B cell (primary cell): ENCODE data around the gene KCNK13. TPM values are rescaled to one million over a fixed set of nuclear protein-coding genes. Genes with fewer than 3 reads are reported as not detected.

Experiments used
- ATAC-seq: fragments of 200-7000 bp; cut with Tn5 transposase; one replicate; pipeline ENCODE4 v1.10.0; 2021; ENCODE audit warnings: low read depth, mild to moderate bottlenecking, moderate number of reproducible peaks, moderate library complexity
- CTCF ChIA-PET: fragments of 350-600 bp; sonication (Branson Sonifier 250); formaldehyde crosslinking; loops from one replicate; lab custom pipeline; 2021; ENCODE audit warnings: antibody characterized with exemption, inconsistent platforms; lab: Charles Lee
- POLR2A ChIA-PET: fragments of 350-600 bp; sonication (Branson Sonifier 250); formaldehyde crosslinking; loops from one replicate; lab custom pipeline; 2021; ENCODE audit warnings: antibody characterized with exemption; lab: Charles Lee
- DNase-seq: peaks from one replicate; pipeline ENCODE4 v3.0.0; 2013
- H2AFZ ChIP-seq: 2 replicates; pipeline ENCODE4 v1.6.1; 2012; ENCODE audit warnings: mild to moderate bottlenecking, low read depth, low read length; ENCODE audit not compliant: insufficient read depth, poor library complexity, severe bottlenecking
- H3K27ac ChIP-seq, 2 donors: 1 replicate in 1 of 2; 2 replicates in 1 of 2; pipeline ENCODE4 v1.5.1; 2012 to 2013; ENCODE audit warnings: low read length in 2 of 2, mild to moderate bottlenecking in 2 of 2, moderate library complexity in 1 of 2
- H3K27me3 ChIP-seq, 4 experiments: fragments of 200-600 bp in 1 of 4; sonication (generic) in 1 of 4; replicated peaks in 1 of 4; 1 replicate in 2 of 4; 2 replicates in 2 of 4; pipeline versions ENCODE4 v1.6.1 to v1.7.0; 2013 to 2016; ENCODE audit warnings: low read length in 3 of 4, mild to moderate bottlenecking in 2 of 4, mixed read lengths in 1 of 4, moderate library complexity in 1 of 4; ENCODE audit not compliant: insufficient read depth in 4 of 4, control insufficient read depth in 3 of 4; ENCODE audit errors: control extremely low read depth in 1 of 4
- H3K36me3 ChIP-seq, 2 experiments: replicated peaks in 1 of 2; 1 replicate in 1 of 2; 2 replicates in 1 of 2; pipeline versions ENCODE4 v1.6.1 to v1.7.1; 2013; ENCODE audit warnings: low read length in 1 of 2; ENCODE audit not compliant: insufficient read depth in 2 of 2, control insufficient read depth in 1 of 2; ENCODE audit errors: control extremely low read depth in 1 of 2, extremely low read depth in 1 of 2
- H3K4me1 ChIP-seq, 2 donors: fragments of 200-600 bp in 1 of 2; sonication (generic) in 1 of 2; 1 replicate in 1 of 2; 2 replicates in 1 of 2; pipeline versions ENCODE4 v1.5.1 to v1.6.1; 2013 to 2017; ENCODE audit warnings: low read length in 2 of 2; ENCODE audit not compliant: control insufficient read depth in 2 of 2, insufficient read depth in 2 of 2
- H3K4me2 ChIP-seq: replicated peaks from 2 replicates; pipeline ENCODE3; 2012; ENCODE audit warnings: mild to moderate bottlenecking, low read depth, low read length; ENCODE audit not compliant: poor library complexity, severe bottlenecking
- H3K4me3 ChIP-seq, 5 experiments: fragments of 200-600 bp in 1 of 5; sonication (generic) in 1 of 5; 1 replicate in 3 of 5; 2 replicates in 2 of 5; pipeline versions ENCODE4 v1.5.1 to v1.7.0; 2011 to 2016; ENCODE audit warnings: low read length in 4 of 5, mild to moderate bottlenecking in 4 of 5, low read depth in 2 of 5, control low read depth in 1 of 5, moderate library complexity in 1 of 5; ENCODE audit not compliant: insufficient read depth in 1 of 5; ENCODE audit errors: control extremely low read depth in 1 of 5, extremely low read depth in 1 of 5
- H3K79me2 ChIP-seq: fragments of 200-600 bp; sonication (generic); one replicate; pipeline ENCODE4 v1.6.0; 2016; ENCODE audit warnings: low read length; ENCODE audit not compliant: control insufficient read depth, insufficient read depth
- H3K9ac ChIP-seq: fragments of 200-600 bp; sonication (generic); 2 replicates; pipeline ENCODE4 v1.6.1; 2017; ENCODE audit warnings: mild to moderate bottlenecking, low read length, moderate library complexity
- H3K9me3 ChIP-seq, 3 donors: one replicate each; pipeline versions ENCODE4 v1.6.1 to v1.7.1; 2013; ENCODE audit warnings: low read length in 2 of 3; ENCODE audit not compliant: control insufficient read depth in 2 of 3, insufficient read depth in 1 of 3; ENCODE audit errors: control extremely low read depth in 1 of 3
- H4K20me1 ChIP-seq: 2 replicates; pipeline ENCODE4 v1.6.0; 2012; ENCODE audit warnings: mild to moderate bottlenecking, low read length; ENCODE audit not compliant: insufficient read depth, control insufficient read depth, poor library complexity, severe bottlenecking
- H3K27ac Mint-ChIP-seq: one replicate; pipeline ENCODE4 v1.8.0; 2021; ENCODE audit warnings: mixed read lengths
- H3K27me3 Mint-ChIP-seq: one replicate; pipeline ENCODE4 v1.8.0; 2021; ENCODE audit warnings: mixed read lengths
- H3K4me1 Mint-ChIP-seq: one replicate; pipeline ENCODE4 v1.8.0; 2021; ENCODE audit warnings: mixed read lengths
- H3K4me3 Mint-ChIP-seq: one replicate; pipeline ENCODE4 v1.8.0; 2021; ENCODE audit warnings: mixed read lengths
- H3K9me3 Mint-ChIP-seq: one replicate; pipeline ENCODE4 v1.8.0; 2022; ENCODE audit warnings: mixed read lengths; ENCODE audit not compliant: insufficient read depth
- EZH2 ChIP-seq: IDR thresholded peaks from 2 replicates; pipeline ENCODE4 v1.6.1; 2012; ENCODE audit warnings: borderline replicate concordance, low read depth, mild to moderate bottlenecking, moderate library complexity, low read length; ENCODE audit not compliant: insufficient read depth, poor library complexity, severe bottlenecking
- WGBS: methylation state at CpG from one replicate; pipeline ENCODE4 v1.1.5; 2013; ENCODE audit warnings: missing lambda C conversion rate; ENCODE audit not compliant: insufficient coverage; 5-methylcytosine and 5-hydroxymethylcytosine counted together
- intact Hi-C: fragments of 100-400 bp; cut with micrococcal nuclease; formaldehyde crosslinking; loops from one replicate; pipeline ENCODE4 v1.10.0; 2022
- polyA plus RNA-seq: library from polyadenylated mRNA; depleted of rRNA; stranded (reverse); fragments of >200 nt; gene quantifications from 2 replicates; pipeline ENCODE4 v1.2.3, GENCODE V29; 2012
- total RNA-seq, 2 donors: library from RNA; stranded (reverse); fragments of 120-200 nt in 1 of 2; gene quantifications; 1 replicate in 1 of 2; 2 replicates in 1 of 2; pipeline versions ENCODE4 v1.2.3 to v1.2.4, GENCODE V29; 2013 to 2022
- TF ChIP-seq, protein P1 (sequence below): fragments of 200-600 bp; IDR thresholded peaks from one replicate; pipeline ENCODE4 v1.8.0; 2022; ENCODE audit warnings: antibody characterized with exemption, mild to moderate bottlenecking

Gene KCNK13
- total and polyA plus RNA-seq, 2 donors (not counting 1 experiment from before 2014, with no cell fraction given) = 0.03 TPM; not detected in 1

GRCh38 chr14:90050271-90050670, 11.5 kb upstream of the KCNK13 start:
- Mint-ChIP-seq H3K4me1 (no peaks in the 10 kb centered on the region), H3K27me3 (peaks cover 41% of the 10 kb centered on the region), H3K9me3 (no peaks in the 10 kb centered on the region), H3K27ac (no peak overlapping the region), H3K4me3 (no peak overlapping the region)
- Histone ChIP-seq H3K79me2 (no peaks in the 10 kb centered on the region), H3K36me3 (no peaks in the 10 kb centered on the region), H4K20me1 (no peaks in the 10 kb centered on the region), H2AFZ (no peak overlapping the region), H3K4me1 (no peaks in the 10 kb centered on the region), H3K9me3 (peaks cover 0 to 4% (median 0%) of the 10 kb centered on the region in 3 donors), H3K4me2 (no peak overlapping the region), H3K27ac (no peak overlapping the region), H3K9ac (no peak overlapping the region), H3K4me3 (no peak overlapping the region), H3K27me3 (peaks cover 0 to 8% (median 2%) of the 10 kb centered on the region in 4 experiments)
- ChIA-PET CTCF (no interaction called here), POLR2A (no interaction called here)
- 97% methylated on average over 3 of the region's 4 CpGs for WGBS
- ATAC-seq = no peak
- DNase-seq = no peak
- TF ChIP-seq, protein P1, sequence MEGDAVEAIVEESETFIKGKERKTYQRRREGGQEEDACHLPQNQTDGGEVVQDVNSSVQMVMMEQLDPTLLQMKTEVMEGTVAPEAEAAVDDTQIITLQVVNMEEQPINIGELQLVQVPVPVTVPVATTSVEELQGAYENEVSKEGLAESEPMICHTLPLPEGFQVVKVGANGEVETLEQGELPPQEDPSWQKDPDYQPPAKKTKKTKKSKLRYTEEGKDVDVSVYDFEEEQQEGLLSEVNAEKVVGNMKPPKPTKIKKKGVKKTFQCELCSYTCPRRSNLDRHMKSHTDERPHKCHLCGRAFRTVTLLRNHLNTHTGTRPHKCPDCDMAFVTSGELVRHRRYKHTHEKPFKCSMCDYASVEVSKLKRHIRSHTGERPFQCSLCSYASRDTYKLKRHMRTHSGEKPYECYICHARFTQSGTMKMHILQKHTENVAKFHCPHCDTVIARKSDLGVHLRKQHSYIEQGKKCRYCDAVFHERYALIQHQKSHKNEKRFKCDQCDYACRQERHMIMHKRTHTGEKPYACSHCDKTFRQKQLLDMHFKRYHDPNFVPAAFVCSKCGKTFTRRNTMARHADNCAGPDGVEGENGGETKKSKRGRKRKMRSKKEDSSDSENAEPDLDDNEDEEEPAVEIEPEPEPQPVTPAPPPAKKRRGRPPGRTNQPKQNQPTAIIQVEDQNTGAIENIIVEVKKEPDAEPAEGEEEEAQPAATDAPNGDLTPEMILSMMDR = no peak
- TF ChIP-seq EZH2 = no peak
- intact Hi-C loops = no loop called here

DNA sequence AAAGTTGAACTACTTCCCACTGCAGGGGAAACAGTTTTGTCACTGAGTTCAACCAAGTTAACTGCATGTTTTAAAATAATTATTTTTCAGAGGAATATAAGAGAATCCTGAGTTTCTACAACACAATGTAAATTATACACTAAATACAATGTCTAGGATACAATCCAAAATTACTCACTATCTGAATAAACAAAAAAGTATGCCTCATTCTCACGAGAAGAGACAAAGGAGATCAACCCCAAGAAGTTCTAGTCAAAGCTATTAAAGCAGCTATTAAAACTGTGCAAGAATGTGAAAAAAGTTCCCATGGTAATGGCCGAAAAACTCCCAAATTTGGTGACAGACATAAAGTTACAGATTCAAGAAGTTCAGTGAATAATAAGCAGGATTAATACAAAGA, 8.8 kb upstream of the KCNK13 start:
- peaks cover 58% of the 10 kb centered on the region for H3K27me3 Mint-ChIP-seq
- H3K4me3 ChIP-seq = no peak overlapping the region
- no peak overlapping the region for H3K4me3 Mint-ChIP-seq
- no peak overlapping the region for H2AFZ ChIP-seq
- no peak overlapping the region for H3K9ac ChIP-seq
- no peaks in the 10 kb centered on the region for H3K4me1 Mint-ChIP-seq
- H3K36me3 ChIP-seq = no peaks in the 10 kb centered on the region
- no peaks in the 10 kb centered on the region for H4K20me1 ChIP-seq
- H3K27ac ChIP-seq = no peak overlapping the region
- H3K9me3 ChIP-seq = peaks cover 0 to 3% (median under 1%) of the 10 kb centered on the region in 3 donors
- ATAC-seq (no peak), DNase-seq (no peak)
- TF ChIP-seq, protein P1 = no peak
- no peak for TF ChIP-seq EZH2
- peaks cover 0 to 12% (median 6%) of the 10 kb centered on the region in 4 experiments for H3K27me3 ChIP-seq
- no peak overlapping the region for H3K4me2 ChIP-seq
- H3K9me3 Mint-ChIP-seq = no peaks in the 10 kb centered on the region
- WGBS = no CpG with 5 or more reads among the region's 2 CpGs
- intact Hi-C loops = no loop called here
- H3K79me2 ChIP-seq = no peaks in the 10 kb centered on the region
- ChIA-PET CTCF (interaction anchor here (1.6 kb wide), 1 partner anchor 18 kb away, joined by 3 read pairs; no protein-coding TSS in a partner anchor), POLR2A (no interaction called here)
- H3K4me1 ChIP-seq = no peaks in the 10 kb centered on the region
- no peak overlapping the region for H3K27ac Mint-ChIP-seq
